Neural progenitor cell (in vitro differentiated cells): ENCODE results near the gene EPHB2. TPM values are rescaled to one million over a fixed set of nuclear protein-coding genes. Genes with fewer than 3 reads are reported as not detected.

Experiments
- DNase-seq: peaks from one replicate; pipeline ENCODE4 v3.0.0-alpha.2; 2016; ENCODE audit warnings: low spot score
- H2AFZ ChIP-seq: fragments of 200-600 bp; sonication (generic); replicated peaks from 2 replicates; pipeline ENCODE4 v1.6.1; 2016; ENCODE audit warnings: antibody characterized with exemption
- H3F3A ChIP-seq: fragments of 200-600 bp; sonication (generic); 2 replicates; pipeline ENCODE4 v1.6.1; 2016; ENCODE audit warnings: antibody characterized with exemption, low read depth
- H3K27ac ChIP-seq: fragments of 200-600 bp; sonication (generic); 2 replicates; pipeline ENCODE4 v1.5.1; 2016; ENCODE audit warnings: mild to moderate bottlenecking
- H3K27me3 ChIP-seq: fragments of 200-600 bp; sonication (generic); 2 replicates; pipeline ENCODE4 v1.6.1; 2016; ENCODE audit warnings: mild to moderate bottlenecking, moderate library complexity
- H3K36me3 ChIP-seq: fragments of 200-600 bp; sonication (generic); 2 replicates; pipeline ENCODE4 v1.5.1; 2016
- H3K4me1 ChIP-seq: fragments of 200-600 bp; sonication (generic); 2 replicates; pipeline ENCODE4 v1.6.1; 2016; ENCODE audit warnings: mixed run types
- H3K4me2 ChIP-seq: fragments of 200-600 bp; sonication (generic); 2 replicates; pipeline ENCODE4 v1.6.1; 2016
- H3K4me3 ChIP-seq: fragments of 200-600 bp; sonication (generic); 2 replicates; pipeline ENCODE4 v1.5.1; 2016
- H3K79me2 ChIP-seq: fragments of 200-600 bp; sonication (generic); 2 replicates; pipeline ENCODE4 v1.6.1; 2016; ENCODE audit warnings: low read depth
- H3K9ac ChIP-seq: fragments of 200-600 bp; sonication (generic); 2 replicates; pipeline ENCODE4 v1.6.1; 2016
- H3K9me3 ChIP-seq: fragments of 200-600 bp; sonication (generic); 2 replicates; pipeline ENCODE4 v1.5.1; 2016; ENCODE audit warnings: low read depth
- H4K20me1 ChIP-seq: fragments of 200-600 bp; sonication (generic); 2 replicates; pipeline ENCODE4 v1.6.1; 2016; ENCODE audit warnings: low read depth
- H3K27ac Mint-ChIP-seq: 3 replicates; pipeline ENCODE4 v1.8.0; 2021; ENCODE audit warnings: mixed read lengths
- H3K27me3 Mint-ChIP-seq: 2 replicates; pipeline ENCODE4 v1.8.0; 2022; ENCODE audit warnings: low read depth, mild to moderate bottlenecking, inconsistent platforms, moderate library complexity, mixed read lengths; ENCODE audit not compliant: insufficient read depth
- H3K36me3 Mint-ChIP-seq: 3 replicates; pipeline ENCODE4 v1.8.0; 2021; ENCODE audit warnings: mixed read lengths
- H3K4me1 Mint-ChIP-seq: 3 replicates; pipeline ENCODE4 v1.8.0; 2021; ENCODE audit warnings: mixed read lengths
- H3K4me3 Mint-ChIP-seq: 3 replicates; pipeline ENCODE4 v1.8.0; 2021; ENCODE audit warnings: mild to moderate bottlenecking, moderate library complexity, mixed read lengths
- H3K9me3 Mint-ChIP-seq: 3 replicates; pipeline ENCODE4 v1.8.0; 2020; ENCODE audit warnings: mixed read lengths
- CTCF ChIP-seq: fragments of 200-600 bp; sonication (generic); IDR thresholded peaks from 2 replicates; pipeline ENCODE4 v1.5.1; 2017; ENCODE audit warnings: antibody characterized with exemption, mild to moderate bottlenecking
- EZH2 ChIP-seq: fragments of 200-600 bp; sonication (generic); IDR thresholded peaks from 2 replicates; pipeline ENCODE4 v1.6.1; 2017; ENCODE audit warnings: antibody characterized with exemption, mild to moderate bottlenecking, moderate library complexity
- EZH2phosphoT487 ChIP-seq: fragments of 200-600 bp; sonication (generic); IDR thresholded peaks from 2 replicates; pipeline ENCODE4 v1.6.1; 2017; ENCODE audit warnings: antibody characterized with exemption
- total RNA-seq: library from RNA; depleted of rRNA; stranded (reverse); fragments of >200 nt; gene quantifications from 2 replicates; pipeline ENCODE4 v1.2.3, GENCODE V29; 2015; ENCODE audit warnings: low replicate concordance

Gene EPHB2
- total RNA-seq, 1 donor from 2014 or later, result 38.3 TPM

GRCh38 chr1:22776035-22776613, 65.5 kb downstream of the EPHB2 start:
- Histone ChIP-seq H3K4me3 (no peak overlapping the region), H3K27me3 (no peaks in the 10 kb centered on the region), H3K27ac (no peak overlapping the region), H3K36me3 (no peaks in the 10 kb centered on the region), H3K9me3 (no peaks in the 10 kb centered on the region), H3K9ac (no peak overlapping the region), H3K79me2 (peaks cover 43% of the 10 kb centered on the region), H3F3A (peaks cover 33% of the 10 kb centered on the region), H3K4me2 (peak overlapping the region; percentile 12), H3K4me1 (peaks cover 47% of the 10 kb centered on the region), H2AFZ (no peak overlapping the region), H4K20me1 (peaks cover 95% of the 10 kb centered on the region)
- Mint-ChIP-seq H3K4me3 (no peak overlapping the region), H3K36me3 (no peaks in the 10 kb centered on the region), H3K27me3 (peaks cover 11% of the 10 kb centered on the region), H3K9me3 (no peaks in the 10 kb centered on the region), H3K4me1 (peaks cover 52% of the 10 kb centered on the region), H3K27ac (peak overlapping the region; percentile 7)
- DNase-seq, result no peak
- TF ChIP-seq CTCF (no peak), EZH2 (no peak), EZH2phosphoT487 (no peak)

DNA sequence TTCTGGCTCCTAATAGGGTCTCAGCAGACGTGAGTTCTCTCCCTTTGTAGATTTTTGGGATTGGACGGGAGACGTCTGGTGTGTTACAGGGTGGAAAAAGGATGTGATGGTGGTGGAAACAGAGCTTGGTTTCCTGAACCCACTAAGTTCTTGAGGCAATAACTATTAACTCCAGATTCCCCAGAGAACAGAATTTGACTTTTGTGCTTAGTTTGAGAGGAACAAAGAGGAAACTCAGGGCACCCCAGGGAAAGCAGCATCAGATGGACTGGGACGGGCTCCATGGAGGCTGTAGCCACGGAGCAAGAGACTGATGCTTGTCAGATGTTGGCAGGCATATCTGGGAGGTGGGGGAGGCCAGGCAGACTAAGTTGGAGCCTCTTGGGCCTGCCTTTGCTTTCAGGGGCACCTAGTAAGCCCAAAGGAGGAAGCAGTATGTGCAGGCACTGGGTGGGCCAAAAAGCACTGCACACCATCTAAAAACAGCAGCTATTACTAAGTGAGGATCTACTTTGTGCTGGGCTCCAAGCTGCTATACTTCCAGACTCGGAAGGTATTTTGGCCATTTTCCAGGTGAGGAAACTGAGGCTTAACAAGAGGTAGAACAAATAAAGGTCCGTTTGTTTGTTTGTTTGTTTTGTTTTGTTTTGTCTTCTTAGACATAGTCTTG, 66.9 kb downstream of the EPHB2 start:
- TF ChIP-seq CTCF (no peak), EZH2 (no peak), EZH2phosphoT487 (no peak)
- peaks cover 11% of the 10 kb centered on the region for H3K27me3 Mint-ChIP-seq
- Histone ChIP-seq H3K27me3 (no peaks in the 10 kb centered on the region), H3K4me1 (peaks cover 55% of the 10 kb centered on the region), H3K9me3 (no peaks in the 10 kb centered on the region), H3K36me3 (no peaks in the 10 kb centered on the region), H4K20me1 (peaks cover 92% of the 10 kb centered on the region), H3K9ac (no peak overlapping the region), H3F3A (peaks cover 46% of the 10 kb centered on the region), H3K4me3 (no peak overlapping the region), H3K27ac (no peak overlapping the region), H2AFZ (no peak overlapping the region), H3K79me2 (peaks cover 47% of the 10 kb centered on the region), H3K4me2 (no peak overlapping the region)
- no peak overlapping the region for H3K27ac Mint-ChIP-seq
- DNase-seq, result no peak
- H3K9me3 Mint-ChIP-seq, result no peaks in the 10 kb centered on the region
- no peaks in the 10 kb centered on the region for H3K36me3 Mint-ChIP-seq
- no peak overlapping the region for H3K4me3 Mint-ChIP-seq
- H3K4me1 Mint-ChIP-seq, result peaks cover 62% of the 10 kb centered on the region

DNA sequence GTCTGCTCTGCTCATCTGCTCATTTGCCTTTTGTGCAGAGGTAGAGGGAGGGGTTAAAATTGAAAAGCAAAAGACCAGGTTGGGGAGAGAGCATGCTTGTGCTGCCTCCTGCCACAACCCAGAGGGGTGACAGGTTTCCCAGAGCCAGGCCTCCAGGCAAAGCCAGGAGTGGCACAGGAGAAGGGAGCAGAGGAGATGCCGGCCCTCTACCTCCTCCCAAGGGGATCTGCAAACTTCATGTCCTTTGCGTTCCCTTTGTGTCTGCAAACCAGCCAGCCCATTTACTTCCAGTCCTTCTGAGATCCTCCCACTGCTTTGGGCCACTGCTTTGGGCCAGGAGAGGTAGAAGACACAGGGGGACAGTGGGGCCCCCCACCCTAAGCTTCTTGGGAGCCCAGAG, 67.8 kb downstream of the EPHB2 start:
- Histone ChIP-seq H3K36me3 (no peaks in the 10 kb centered on the region), H3K79me2 (peaks cover 47% of the 10 kb centered on the region), H3K4me2 (peak overlapping the region; percentile 48), H2AFZ (no peak overlapping the region), H3F3A (peaks cover 49% of the 10 kb centered on the region), H3K4me3 (no peak overlapping the region), H3K27ac (no peak overlapping the region), H3K4me1 (peaks cover 64% of the 10 kb centered on the region), H3K27me3 (no peaks in the 10 kb centered on the region), H3K9ac (no peak overlapping the region), H4K20me1 (peaks cover 89% of the 10 kb centered on the region), H3K9me3 (no peaks in the 10 kb centered on the region)
- Mint-ChIP-seq H3K9me3 (no peaks in the 10 kb centered on the region), H3K4me3 (no peak overlapping the region), H3K27me3 (peaks cover 11% of the 10 kb centered on the region), H3K27ac (peak overlapping the region; percentile 53), H3K36me3 (no peaks in the 10 kb centered on the region), H3K4me1 (peaks cover 67% of the 10 kb centered on the region)
- no peak for TF ChIP-seq CTCF
- no peak for TF ChIP-seq EZH2phosphoT487
- no peak for TF ChIP-seq EZH2
- DNase-seq, result no peak
